ENCODE measurements around the gene NHLH1.

NHLH1 gene

DNA sequence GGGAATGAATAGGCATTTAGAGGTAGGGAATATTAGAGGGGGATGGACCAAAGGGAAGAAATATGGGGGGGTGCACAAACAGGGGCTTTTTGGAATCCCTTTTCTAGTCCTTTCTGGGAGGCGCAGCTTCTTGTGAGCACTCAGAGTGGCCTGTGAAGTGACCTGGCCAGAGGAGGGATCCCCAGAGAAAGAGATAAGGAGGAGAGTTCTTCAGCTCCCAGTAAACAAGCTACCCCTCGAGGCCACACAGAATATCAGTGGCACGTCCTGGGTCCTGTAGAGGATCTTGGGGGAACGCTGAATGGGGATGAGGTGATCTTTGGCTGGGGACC is 52.9 kb downstream of the NHLH1 start:
- no peak for TF ChIP-seq CTCF (IDR thresholded peaks at IDR 0.05; ENCODE audit: low read depth, low read length)
- DNase-seq (ENCODE audit: extremely low read depth, low read depth) = no peak

DNA sequence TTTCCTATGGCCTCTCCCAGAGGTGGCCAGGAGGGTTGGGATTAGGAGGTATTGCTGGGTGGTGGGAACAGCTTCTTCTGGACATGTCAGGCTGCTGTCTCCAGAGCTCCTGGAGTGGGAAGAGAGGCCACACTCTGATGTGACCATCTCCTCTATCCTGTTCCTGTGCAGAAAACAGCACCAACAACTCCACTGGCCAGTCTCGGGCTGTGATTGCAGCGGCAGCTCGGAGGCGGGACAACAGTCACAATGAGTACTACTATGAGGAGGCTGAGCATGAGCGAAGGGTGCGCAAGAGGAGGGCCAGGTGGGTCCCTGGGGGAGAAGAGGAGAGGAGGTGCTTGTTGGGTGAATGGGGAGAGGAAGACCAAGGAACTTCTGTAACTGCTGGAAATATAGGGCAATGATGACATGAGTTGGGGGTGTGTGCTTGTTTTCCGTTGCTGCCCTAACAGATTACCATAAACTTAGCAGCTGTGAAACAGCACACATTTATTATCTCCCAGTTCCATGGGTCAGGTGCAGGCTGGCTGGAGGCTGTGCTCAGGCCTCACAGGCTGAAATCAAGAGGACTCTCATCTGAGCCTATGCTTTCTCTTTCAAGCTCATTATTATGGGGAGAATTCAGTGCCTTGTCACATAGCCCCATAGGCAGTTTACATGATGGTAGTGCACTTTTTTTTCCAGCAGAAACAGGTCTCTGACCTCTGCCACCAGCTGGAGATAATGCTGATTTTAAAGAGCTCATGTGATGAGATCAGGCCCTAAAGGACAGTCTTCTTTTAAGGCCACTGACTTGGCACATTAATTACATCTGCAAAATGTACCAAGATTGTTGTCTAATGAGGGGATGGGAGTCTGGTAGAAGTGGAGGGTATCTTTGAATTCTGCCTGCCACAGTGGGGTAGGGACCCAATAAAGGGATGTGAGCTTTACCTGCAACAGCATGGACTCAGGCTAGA is 54.3 kb downstream of the NHLH1 start:
- no peak for TF ChIP-seq CTCF (IDR thresholded peaks at IDR 0.05; ENCODE audit: low read depth, low read length)
- DNase-seq (ENCODE audit: extremely low read depth, low read depth) = no peak

GRCh38 chr1:160421881-160422280 is 55.0 kb downstream of the NHLH1 start:
- no peak for DNase-seq (ENCODE audit: extremely low read depth, low read depth)
- no peak for TF ChIP-seq CTCF (IDR thresholded peaks at IDR 0.05; ENCODE audit: low read depth, low read length)
